ENCODE results near the gene GGNBP2.
A peak's percentile ranks its signal among the peaks of the same experiment; 100 is the strongest.

The GGNBP2 gene

DNA sequence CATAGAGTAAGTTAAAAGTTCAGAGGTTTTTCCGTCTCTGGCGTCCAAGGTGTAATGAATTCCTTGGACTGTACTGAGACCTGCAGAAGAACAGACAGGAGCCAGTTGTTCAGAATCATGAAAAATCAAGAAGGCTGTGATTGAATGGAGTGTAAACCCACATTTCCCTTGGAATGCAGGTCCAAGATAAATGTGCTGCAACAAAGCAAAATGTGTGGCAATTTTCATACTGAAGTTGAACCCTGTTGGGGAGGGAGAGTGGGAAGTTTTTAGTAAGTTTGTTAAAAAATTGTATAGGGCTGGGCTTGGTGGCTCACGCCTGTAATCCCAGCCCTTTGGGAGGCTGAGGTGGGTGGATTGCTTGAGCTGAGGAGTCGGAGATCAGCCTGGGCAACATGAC is 21.4 kb downstream of the GGNBP2 start:
- no peak for DNase-seq (ENCODE audit: low spot score)

DNA sequence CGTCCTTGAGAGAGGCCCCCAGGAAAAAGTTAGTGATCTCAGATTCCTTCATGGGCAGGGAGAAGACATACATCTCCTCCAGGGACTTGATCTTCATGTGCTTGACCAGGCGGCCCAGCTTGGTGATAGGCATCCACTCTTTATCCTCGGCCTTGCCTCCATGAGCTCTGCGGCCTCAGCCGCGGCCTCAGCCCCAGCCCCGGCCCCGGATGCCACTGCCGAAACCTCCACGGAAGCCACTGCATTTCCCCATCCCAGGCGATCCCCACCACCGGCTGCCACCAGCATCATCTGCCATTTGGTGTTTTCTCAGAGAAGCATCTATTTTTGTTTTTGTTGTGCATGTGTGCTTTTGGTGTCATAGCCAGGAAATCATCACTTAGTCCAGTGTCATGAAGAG is 30.3 kb downstream of the GGNBP2 start:
- no peak for DNase-seq (ENCODE audit: low spot score)

DNA sequence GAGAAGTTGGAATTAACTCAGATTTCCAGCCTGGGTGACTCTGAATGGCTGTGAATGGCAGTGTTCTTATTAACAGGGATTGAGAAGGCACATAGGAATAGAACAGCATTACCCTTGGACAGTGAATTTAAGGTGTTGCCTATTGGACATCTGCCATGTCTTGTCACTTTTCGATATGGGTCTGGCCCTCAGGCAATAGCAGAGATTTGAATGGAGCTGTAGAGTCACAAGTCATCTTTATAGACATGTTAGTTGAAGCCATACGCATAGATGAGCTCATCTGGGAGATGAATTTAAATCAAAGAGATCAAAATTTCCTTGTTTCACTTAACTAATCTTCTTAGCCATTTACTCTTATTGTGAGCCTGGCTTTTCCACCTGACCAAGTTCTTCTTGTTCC is 32.1 kb downstream of the GGNBP2 start:
- no peak for DNase-seq (ENCODE audit: low spot score)

DNA sequence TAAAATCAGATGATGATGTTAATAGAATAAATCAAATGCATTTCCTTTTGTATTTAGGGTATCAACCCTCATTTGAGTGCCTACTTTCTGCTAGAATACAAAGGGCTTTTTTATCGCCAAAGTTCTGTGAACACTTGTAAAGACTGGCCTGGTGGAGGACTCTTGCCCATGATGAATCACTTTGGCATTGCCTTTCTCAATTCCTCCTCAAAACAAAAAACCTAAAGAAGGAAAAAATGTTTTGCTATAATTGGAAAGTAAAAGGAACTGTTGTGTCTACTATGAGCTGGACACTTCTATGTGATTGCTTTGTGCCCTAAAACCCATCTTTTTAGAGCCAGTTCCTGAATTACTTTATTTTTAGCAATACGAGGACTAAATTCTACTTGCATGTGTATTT is 34.0 kb downstream of the GGNBP2 start:
- no peak for DNase-seq (ENCODE audit: low spot score)

DNA sequence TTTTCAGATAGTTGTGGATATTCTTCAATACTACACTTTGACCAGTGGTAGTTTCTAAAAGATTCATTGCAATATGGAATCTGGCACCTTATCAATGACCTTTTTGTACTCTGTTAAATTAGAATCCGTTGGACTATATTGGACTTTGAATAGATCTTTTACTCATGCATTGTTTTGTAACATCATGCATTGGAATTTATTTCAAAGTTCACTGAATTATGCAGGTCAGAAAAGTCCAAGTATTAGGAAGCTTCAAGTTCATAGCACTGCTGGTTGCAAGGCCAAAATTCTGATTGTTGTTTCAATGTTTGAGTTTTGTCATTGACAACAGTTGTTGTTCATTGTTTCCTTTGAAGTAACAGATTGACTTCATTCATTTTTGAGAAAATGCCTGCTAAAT is 39.1 kb downstream of the GGNBP2 start:
- no peak for DNase-seq (ENCODE audit: low spot score)

DNA sequence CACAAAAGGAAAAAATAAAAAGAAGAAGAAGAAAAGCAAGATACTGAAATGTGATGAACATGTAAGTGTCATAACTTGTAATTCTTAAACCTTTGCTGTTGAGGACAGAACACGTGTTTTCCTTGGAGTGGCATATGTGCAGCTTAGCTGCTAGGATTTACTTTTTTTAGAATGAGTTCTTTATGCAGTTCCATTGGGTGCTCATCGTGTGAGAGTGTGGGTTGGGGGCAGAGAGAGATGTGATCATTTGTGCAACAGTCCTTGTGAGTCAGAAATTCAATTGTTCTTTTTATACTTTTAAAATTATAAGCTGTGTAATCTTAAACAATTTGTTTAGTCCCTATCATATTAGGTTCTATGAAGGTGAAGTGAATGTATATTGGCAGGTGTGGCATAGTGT is 41.4 kb downstream of the GGNBP2 start:
- DNase-seq (ENCODE audit: low spot score): no peak

DNA sequence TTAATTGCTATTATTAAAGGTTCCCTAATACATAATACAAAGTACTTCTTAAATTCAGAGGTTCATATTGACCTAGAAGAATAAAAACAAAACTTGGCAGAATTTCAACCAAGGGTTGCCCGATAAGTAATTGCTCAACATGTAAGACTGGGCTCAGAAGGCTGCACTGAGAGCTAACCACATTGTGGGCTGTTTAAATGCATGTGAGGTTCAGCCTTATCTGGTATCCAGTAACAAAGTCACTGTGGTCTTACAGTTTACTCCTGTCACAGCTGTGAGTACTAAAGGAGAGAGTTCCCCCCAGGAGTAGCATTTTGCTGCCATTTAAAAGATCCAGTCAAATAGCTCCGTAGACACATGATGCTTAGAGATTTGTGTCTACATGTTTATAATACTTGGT is 45.4 kb downstream of the GGNBP2 start:
- DNase-seq (ENCODE audit: low spot score): no peak

DNA sequence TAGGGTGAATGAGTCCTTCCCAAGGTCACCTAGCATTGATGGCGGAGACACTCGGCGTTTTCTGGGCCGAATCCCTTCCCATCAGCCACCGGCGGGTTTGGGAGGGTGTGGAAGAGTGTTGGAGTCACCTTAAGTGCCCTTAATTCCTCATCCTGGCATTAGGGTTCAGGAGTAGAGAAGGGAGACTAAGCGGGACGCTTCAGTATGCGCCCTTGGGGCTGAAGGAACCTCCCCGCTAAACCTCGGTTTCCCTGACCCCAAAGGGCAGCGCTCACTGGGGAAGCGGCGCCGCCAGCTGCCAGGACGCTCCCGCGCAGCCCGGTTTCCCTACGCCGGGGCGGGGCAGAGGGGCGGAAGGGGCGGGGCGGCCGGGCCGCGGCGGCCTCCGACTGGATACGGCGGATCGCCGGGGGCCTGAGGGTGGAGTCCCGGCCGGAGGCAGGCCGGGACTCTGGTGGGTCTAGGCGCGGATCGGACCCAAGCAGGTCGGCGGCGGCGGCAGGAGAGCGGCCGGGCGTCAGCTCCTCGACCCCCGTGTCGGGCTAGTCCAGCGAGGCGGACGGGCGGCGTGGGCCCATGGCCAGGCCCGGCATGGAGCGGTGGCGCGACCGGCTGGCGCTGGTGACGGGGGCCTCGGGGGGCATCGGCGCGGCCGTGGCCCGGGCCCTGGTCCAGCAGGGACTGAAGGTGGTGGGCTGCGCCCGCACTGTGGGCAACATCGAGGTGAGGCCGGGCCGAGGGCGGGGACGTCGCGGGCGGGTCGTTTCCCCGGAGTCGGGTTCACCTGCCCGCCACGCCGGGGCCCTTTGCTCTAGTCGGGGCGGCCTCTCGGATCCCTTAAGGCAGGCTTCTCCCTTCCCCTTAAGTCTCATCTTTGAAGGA is 47.0 kb downstream of the GGNBP2 start, which contains the start of gene DHRS11:
DHRS11 (plus strand) TSS at position 446 of the 882 bp plus-strand sequence; CDS start at position 577, 131 bp downstream.
- peak; percentile 100 for DNase-seq (ENCODE audit: low spot score)

DNA sequence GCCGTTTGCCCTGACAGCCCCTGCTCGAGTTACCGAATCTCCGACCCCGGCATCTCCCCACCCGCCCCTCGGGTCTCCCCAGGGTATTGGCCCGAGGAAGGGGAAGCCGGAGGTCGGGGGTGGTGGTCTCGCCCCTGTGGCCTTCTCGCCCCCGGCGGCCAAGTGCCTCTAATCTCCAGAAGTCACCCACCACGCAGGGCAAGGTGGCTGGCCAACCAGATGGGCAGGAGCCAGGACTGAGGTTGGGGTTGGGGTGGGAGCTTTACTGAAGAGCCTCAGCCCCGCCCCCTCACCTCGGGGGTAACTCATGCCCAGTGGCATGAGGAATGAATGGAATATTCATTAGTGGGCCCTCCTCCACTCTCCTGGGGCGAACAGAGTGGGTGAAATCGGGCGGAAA is 47.6 kb downstream of the GGNBP2 start:
- DNase-seq (ENCODE audit: low spot score): peak; percentile 70

DNA sequence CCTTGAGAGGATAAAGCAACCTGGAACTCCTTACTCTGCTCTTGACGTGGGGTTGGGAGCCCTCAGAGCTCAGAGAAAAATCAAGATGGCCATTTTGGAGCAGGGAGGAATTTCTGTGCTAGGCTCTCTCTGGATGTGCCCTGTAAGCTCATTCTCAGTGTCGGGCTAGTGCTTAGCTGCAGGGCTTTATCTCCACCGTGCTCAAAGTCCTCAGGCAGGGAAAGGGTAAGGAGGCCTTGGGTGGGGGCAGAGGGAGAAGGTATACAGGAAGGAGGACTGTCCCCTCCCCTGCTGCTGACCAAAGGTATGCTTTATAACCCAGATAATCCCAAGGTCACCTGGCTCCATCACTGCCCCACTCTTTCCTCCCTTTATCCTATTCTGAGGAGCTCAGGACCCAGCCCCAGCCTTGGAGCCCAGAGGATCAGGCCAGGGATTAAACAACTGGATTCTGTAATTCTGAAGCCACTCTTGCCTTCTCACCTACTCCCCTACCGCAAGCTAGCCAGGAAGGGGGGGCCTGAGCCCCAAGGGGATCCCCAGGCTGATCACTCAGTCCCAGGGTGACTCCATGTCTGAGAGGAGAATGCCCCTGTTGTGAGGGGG is 48.1 kb downstream of the GGNBP2 start:
- DNase-seq (ENCODE audit: low spot score): no peak

DNA sequence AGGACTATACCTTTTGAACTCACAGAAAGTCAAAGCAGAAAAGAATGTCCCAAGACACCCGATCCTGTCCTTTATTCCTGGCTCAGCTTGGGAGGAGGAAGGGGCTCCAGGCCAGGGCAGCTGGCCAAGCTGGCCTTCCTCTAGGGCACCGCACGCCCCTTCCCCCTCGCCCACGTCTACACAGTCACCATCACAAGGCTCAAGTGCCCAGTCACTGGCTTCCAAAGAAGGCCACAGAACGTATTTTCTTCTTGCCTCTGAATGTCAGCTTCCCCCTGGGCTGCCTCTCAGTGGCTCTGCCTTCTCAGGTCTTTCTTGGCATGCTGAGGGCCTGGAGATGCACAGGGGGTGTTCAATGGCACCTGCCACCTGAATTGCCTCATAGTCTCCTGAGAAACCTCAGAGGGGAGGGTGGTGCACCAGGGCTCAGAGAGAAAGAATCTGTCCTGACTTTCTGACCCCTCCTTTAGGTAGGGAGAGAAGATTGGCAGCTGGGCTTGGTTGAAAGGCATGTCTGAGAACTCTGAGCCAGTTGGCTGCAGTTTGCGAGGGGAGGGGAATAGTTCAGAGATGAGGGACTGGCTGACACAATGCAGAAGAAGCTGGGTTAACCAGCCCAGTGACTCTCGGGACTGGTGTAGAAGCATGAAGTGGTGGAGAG is 49.1 kb downstream of the GGNBP2 start:
- peak; percentile 11 for DNase-seq (ENCODE audit: low spot score)

DNA sequence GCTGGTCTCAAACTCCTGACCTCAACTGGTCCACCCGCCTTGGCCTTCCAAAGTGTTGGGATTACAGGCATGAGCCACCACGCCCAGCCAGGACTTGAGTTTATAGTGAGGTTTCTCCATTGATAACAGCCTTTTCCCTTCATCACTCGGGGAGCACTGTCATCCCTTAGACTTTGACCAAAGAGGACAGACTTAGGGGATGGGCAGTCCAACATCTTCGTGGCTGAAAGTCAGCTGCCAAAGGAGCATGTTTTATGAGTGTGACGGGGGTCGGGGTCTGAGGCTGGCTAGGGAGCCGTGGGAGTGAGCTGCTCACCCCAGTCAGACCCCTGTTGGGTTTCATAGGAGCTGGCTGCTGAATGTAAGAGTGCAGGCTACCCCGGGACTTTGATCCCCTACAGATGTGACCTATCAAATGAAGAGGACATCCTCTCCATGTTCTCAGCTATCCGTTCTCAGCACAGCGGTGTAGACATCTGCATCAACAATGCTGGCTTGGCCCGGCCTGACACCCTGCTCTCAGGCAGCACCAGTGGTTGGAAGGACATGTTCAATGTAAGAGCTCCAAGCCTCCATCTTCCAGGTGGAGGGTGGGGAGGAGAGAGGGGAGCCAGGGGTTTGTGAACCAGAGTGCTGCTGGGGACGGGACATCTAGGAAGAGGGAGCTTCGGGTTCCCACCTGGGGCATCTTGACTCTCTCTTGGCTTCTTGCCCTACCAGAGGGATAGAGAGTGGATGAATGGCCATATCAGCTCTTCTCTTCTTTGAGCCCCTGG is 50.1 kb downstream of the GGNBP2 start:
- no peak for DNase-seq (ENCODE audit: low spot score)

DNA sequence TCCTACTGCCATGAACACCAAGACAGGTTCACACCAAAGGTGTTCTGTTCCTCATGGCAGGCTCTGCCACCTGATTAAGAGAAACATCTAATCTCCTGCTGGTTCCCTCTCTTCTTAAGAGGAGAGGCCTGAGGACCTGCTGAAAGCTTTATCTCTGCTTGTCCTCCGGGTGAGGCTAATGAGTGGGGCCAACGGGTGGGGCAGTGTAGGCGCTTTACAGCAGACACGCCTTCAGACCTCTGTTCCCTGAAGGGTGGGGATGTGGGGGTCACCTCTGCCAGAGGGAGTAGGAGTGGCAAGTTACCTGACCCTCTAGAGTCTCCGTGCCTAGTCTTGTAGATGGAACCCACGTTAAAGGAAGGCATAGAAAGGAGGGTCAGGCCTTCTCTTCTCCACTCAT is 52.5 kb downstream of the GGNBP2 start:
- no peak for DNase-seq (ENCODE audit: low spot score)

DNA sequence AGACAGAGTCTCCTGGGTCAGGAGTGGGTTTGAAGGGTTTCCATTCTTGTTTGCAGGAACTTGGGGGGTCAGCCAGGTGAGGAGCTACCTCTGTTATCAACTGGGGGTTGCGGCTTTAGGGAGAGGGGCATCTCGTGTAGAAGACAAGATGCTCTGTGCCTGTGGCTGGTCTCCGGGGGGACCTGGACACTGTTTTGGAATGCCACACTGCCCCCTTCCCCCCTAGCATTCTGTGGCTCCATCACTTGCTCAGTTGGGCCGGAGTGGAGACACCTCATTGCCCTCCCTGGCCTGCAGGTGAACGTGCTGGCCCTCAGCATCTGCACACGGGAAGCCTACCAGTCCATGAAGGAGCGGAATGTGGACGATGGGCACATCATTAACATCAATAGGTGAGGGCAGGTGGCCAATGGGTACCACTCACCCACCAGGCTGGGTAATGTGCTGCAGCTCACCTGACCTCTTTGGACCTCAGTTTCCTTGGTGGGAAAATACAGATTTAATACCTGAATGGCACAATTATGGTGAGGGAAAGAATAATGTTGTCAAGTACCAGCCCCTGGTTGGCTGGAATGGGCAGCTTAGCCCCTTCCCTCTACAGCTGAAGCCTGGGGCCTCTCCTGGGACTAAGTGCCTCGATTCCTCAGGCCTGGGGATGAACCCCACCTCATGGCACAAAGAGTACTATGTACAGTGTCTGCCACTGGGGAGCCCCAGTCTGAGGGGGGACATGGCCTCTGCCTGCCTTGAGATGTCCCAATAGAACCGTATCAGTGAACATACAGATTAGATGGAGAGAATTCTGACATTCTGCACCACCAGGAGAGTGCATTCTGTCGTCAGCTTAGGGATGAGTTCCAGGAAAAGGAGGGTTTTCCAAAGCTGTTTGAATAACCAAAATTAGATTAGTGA is 53.4 kb downstream of the GGNBP2 start:
- no peak for DNase-seq (ENCODE audit: low spot score)

DNA sequence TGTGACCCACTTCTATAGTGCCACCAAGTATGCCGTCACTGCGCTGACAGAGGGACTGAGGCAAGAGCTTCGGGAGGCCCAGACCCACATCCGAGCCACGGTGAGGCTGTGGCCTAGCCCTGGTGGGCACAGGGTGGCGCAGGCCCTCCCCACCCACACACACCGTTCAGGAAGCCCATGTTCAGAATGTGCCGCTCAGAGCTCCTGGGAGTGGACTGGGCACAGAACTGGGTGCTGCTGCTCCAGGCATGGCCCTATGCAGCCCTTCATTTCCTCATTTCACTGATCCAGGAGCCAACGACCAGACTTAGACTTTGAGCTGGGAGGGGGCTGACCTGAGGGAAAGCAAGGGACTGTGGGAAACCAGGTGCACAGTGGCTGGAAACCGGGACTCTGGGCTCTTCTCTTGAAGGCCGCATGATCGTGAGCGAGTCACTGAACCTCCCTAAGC is 54.3 kb downstream of the GGNBP2 start:
- no peak for DNase-seq (ENCODE audit: low spot score)

DNA sequence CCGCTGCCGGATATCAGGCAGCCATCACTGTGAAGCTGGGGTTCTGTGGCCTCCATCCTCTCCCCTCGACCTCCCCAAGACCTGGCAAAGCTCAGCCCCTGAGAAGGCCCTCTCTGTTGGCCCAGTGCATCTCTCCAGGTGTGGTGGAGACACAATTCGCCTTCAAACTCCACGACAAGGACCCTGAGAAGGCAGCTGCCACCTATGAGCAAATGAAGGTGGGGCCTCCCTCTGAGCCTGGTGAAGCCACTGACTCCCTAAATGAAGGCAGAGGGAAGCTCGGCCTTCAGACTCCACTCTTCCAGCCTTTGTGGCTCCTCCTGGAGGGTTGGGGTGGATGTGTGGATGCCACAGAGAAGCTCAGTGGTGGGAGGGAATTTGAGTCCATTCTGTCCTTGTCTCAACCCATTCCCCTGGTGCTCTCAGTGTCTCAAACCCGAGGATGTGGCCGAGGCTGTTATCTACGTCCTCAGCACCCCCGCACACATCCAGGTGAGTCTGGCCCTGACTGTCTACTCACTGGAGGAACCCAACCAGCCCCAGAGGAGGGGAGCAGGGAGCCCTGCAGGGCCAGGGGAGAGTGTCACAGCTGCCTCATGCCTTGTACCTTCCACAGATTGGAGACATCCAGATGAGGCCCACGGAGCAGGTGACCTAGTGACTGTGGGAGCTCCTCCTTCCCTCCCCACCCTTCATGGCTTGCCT is 55.0 kb downstream of the GGNBP2 start:
- DNase-seq (ENCODE audit: low spot score): no peak

DNA sequence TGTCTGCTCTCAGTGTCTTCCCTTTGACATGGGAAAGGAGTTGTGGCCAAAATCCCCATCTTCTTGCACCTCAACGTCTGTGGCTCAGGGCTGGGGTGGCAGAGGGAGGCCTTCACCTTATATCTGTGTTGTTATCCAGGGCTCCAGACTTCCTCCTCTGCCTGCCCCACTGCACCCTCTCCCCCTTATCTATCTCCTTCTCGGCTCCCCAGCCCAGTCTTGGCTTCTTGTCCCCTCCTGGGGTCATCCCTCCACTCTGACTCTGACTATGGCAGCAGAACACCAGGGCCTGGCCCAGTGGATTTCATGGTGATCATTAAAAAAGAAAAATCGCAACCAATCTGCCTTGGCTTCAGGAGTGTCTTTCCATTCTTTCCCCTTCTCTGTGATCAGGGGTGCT is 55.7 kb downstream of the GGNBP2 start:
- no peak for DNase-seq (ENCODE audit: low spot score)

DNA sequence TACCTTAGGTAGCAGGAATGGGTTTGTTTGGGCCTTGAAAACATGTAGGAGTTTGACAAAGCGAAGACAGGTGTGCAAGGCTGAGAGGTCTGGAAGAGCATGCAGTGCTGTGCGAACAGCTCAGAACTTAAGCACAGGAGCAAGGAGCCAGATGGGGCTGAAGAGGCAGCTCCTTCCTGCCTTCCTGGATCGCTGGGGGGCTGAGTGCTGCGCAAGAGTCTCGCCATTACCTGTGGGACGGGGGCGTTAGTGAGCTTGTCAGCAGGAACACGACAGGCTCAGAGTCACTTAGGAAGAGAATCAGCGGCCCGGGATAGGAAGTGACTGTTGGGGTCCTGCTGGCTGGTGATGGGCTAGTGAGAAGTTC is 56.2 kb downstream of the GGNBP2 start:
- no peak for DNase-seq (ENCODE audit: low spot score)

DNA sequence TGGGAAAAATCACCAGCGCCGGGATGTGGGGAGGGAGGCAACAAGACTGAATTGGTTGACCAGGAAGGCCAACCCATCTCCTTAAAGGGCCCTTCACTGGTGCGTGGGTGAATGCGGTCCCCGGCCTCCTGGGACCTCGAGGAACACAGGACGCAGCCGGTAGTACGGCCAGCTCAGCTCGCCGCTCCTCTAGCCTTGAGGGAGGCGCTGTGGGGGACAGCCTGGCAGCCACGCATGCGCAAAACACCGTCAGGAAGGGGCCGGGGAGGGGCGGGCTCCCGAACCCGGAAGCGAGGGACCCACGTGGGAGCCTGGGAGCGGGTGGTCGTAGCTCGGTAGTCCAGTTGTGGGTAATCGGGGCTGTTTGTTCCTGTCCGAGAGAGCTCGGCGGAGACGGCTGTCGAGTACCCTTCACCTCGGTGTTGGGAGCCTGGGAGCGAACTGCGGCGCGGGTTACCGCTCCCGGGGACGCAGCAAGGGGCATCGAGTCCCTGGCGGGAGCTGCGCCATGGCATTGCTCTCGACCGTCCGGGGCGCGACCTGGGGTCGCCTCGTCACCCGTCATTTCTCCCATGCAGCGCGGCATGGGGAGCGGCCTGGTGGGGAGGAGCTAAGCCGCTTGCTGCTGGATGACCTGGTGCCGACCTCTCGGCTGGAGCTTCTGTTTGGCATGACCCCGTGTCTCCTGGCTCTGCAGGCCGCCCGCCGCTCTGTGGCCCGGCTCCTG is 56.7 kb downstream of the GGNBP2 start, which contains the start of gene MRM1:
MRM1 (plus strand) TSS at position 281 of the 727 bp plus-strand sequence; CDS start at position 509, 228 bp downstream.
- peak; percentile 92 for DNase-seq (ENCODE audit: low spot score)
